ENCODE data around the gene PFDN2. TPM values are rescaled to one million over a fixed set of nuclear protein-coding genes. Genes with fewer than 3 reads are reported as not detected.

PFDN2 gene
- total and polyA plus RNA-seq, 2 of the 8 experiments (the other 6 are each of a cell fraction or from before 2014, with no cell fraction given) = 66.2 to 71.2 TPM

- TF ChIP-seq CHD7 (IDR thresholded peaks at IDR 0.05; ENCODE audit: insufficient replicate concordance, low read length) (no peak), GTF2F1 (IDR thresholded peaks at IDR 0.05; ENCODE audit: borderline replicate concordance, low read depth, low read length) (no peak), ASH2L (IDR thresholded peaks at IDR 0.05; ENCODE audit: low read length) (peak; percentile 91), EGR1 (IDR thresholded peaks at IDR 0.05; ENCODE audit: borderline replicate concordance, low read depth, low read length) (no peak), SUZ12 (IDR thresholded peaks at IDR 0.05; ENCODE audit: low read length) (no peak), POLR2A (IDR thresholded peaks at IDR 0.05; ENCODE audit: control extremely low read depth in 1 of 2, low read depth in 2 of 2, low read length in 2 of 2) (0 out of 3 replicates have a peak, but pooled peaks of 1 of the 2 experiments have one; percentile 6), FOSL1 (IDR thresholded peaks at IDR 0.05; ENCODE audit: insufficient read depth, low read depth, low read length) (no peak), KDM4A (IDR thresholded peaks at IDR 0.05; ENCODE audit: low read depth, low read length, severe bottlenecking) (peak; percentile 18), TCF12 (IDR thresholded peaks at IDR 0.05; ENCODE audit: low read depth, low read length) (no peak), MAFK (IDR thresholded peaks at IDR 0.05; ENCODE audit: low read depth, low read length) (no peak)
Observed at GRCh38 chr1:161133220-161133740, 15.4 kb upstream of the PFDN2 start (continued).

Measured in H1 (cell line).